CD14-positive monocyte (primary cell): Measurements from ENCODE around the gene PRAME. TPM values are rescaled to one million over a fixed set of nuclear protein-coding genes. Genes with fewer than 3 reads are reported as not detected.

Experiments used
- DNase-seq, 3 donors: peaks; one replicate each; pipeline ENCODE4 v3.0.0-alpha.2; 2011 to 2022
- H2AFZ ChIP-seq: 2 replicates; pipeline ENCODE4 v1.6.0; 2012; ENCODE audit warnings: mild to moderate bottlenecking, low read depth, low read length, inconsistent platforms; ENCODE audit not compliant: insufficient read depth, poor library complexity, severe bottlenecking
- H3K27ac ChIP-seq, 2 donors: 1 replicate in 1 of 2; 2 replicates in 1 of 2; pipeline ENCODE4 v1.5.1; 2012 to 2013; ENCODE audit warnings: low read length in 2 of 2, control low read depth in 1 of 2, inconsistent platforms in 1 of 2, low read depth in 1 of 2, mild to moderate bottlenecking in 1 of 2
- H3K27me3 ChIP-seq, 2 donors: one replicate each; pipeline versions ENCODE4 v1.6.0 to v1.6.1; 2011 to 2013; ENCODE audit warnings: low read length in 2 of 2; ENCODE audit not compliant: control insufficient read depth in 2 of 2, insufficient read depth in 2 of 2
- H3K36me3 ChIP-seq, 2 donors: replicated peaks in 1 of 2; 1 replicate in 1 of 2; 2 replicates in 1 of 2; pipeline versions ENCODE4 v1.5.1 to v1.6.1; 2012 to 2013; ENCODE audit warnings: low read length in 2 of 2, control low read depth in 1 of 2, inconsistent platforms in 1 of 2, mild to moderate bottlenecking in 1 of 2; ENCODE audit not compliant: insufficient read depth in 2 of 2, control insufficient read depth in 1 of 2
- H3K4me1 ChIP-seq, 2 donors: 1 replicate in 1 of 2; 2 replicates in 1 of 2; pipeline versions ENCODE4 v1.5.1 to v1.6.1; 2012 to 2013; ENCODE audit warnings: low read length in 2 of 2, control low read depth in 1 of 2, inconsistent platforms in 1 of 2, mild to moderate bottlenecking in 1 of 2, moderate library complexity in 1 of 2; ENCODE audit not compliant: insufficient read depth in 2 of 2, control insufficient read depth in 1 of 2
- H3K4me2 ChIP-seq: replicated peaks from 2 replicates; pipeline ENCODE3; 2012; ENCODE audit warnings: low read length, moderate library complexity, mild to moderate bottlenecking; ENCODE audit not compliant: poor library complexity, severe bottlenecking; ENCODE audit errors: extremely low read depth
- H3K4me3 ChIP-seq, 3 experiments: fragments of 200-600 bp in 1 of 3; sonication (generic) in 1 of 3; replicated peaks in 1 of 3; 1 replicate in 2 of 3; 2 replicates in 1 of 3; pipeline ENCODE4 v1.5.1; 2011 to 2013; ENCODE audit warnings: low read length in 3 of 3, mild to moderate bottlenecking in 3 of 3, control low read depth in 2 of 3, low read depth in 2 of 3, inconsistent platforms in 1 of 3, moderate library complexity in 1 of 3
- H3K79me2 ChIP-seq: 2 replicates; pipeline ENCODE4 v1.6.0; 2012; ENCODE audit warnings: mild to moderate bottlenecking, control low read depth, inconsistent platforms, low read length, moderate library complexity; ENCODE audit not compliant: insufficient read depth
- H3K9ac ChIP-seq: 2 replicates; pipeline ENCODE4 v1.6.0; 2017; ENCODE audit warnings: low read length, mild to moderate bottlenecking; ENCODE audit not compliant: insufficient read depth, poor library complexity, severe bottlenecking
- H3K9me3 ChIP-seq, 2 donors: replicated peaks in 1 of 2; 1 replicate in 1 of 2; 2 replicates in 1 of 2; pipeline versions ENCODE4 v1.5.1 to v1.6.1; 2012 to 2013; ENCODE audit warnings: low read length in 2 of 2, control low read depth in 1 of 2; ENCODE audit not compliant: control insufficient read depth in 1 of 2, insufficient read depth in 1 of 2
- H4K20me1 ChIP-seq: 2 replicates; pipeline ENCODE4 v1.6.0; 2012; ENCODE audit warnings: mild to moderate bottlenecking, low read length, control low read depth, moderate library complexity; ENCODE audit not compliant: insufficient read depth
- H3K27ac Mint-ChIP-seq, 7 donors: one replicate each; pipeline ENCODE4 v1.8.0; 2020; ENCODE audit warnings: mild to moderate bottlenecking in 7 of 7, mixed read lengths in 7 of 7, moderate library complexity in 6 of 7, inconsistent platforms in 2 of 7
- H3K27me3 Mint-ChIP-seq, 3 donors: one replicate each; pipeline ENCODE4 v1.8.0; 2021 to 2022; ENCODE audit warnings: low read depth in 3 of 3, mild to moderate bottlenecking in 3 of 3, mixed read lengths in 3 of 3, moderate library complexity in 3 of 3, inconsistent platforms in 1 of 3
- H3K36me3 Mint-ChIP-seq, 2 donors: one replicate each; pipeline ENCODE4 v1.8.0; 2020; ENCODE audit warnings: mixed read lengths in 2 of 2, inconsistent platforms in 1 of 2, mild to moderate bottlenecking in 1 of 2
- H3K4me1 Mint-ChIP-seq: one replicate; pipeline ENCODE4 v1.8.0; 2020; ENCODE audit warnings: mild to moderate bottlenecking, mixed read lengths
- H3K4me3 Mint-ChIP-seq, 2 donors: one replicate each; pipeline ENCODE4 v1.8.0; 2020; ENCODE audit warnings: mild to moderate bottlenecking in 2 of 2, mixed read lengths in 2 of 2, moderate library complexity in 1 of 2
- H3K9me3 Mint-ChIP-seq, 7 donors: one replicate each; pipeline ENCODE4 v1.8.0; 2020 to 2022; ENCODE audit warnings: mixed read lengths in 7 of 7, mild to moderate bottlenecking in 6 of 7, moderate library complexity in 6 of 7, inconsistent platforms in 2 of 7
- WGBS: methylation state at CpG from one replicate; pipeline ENCODE4 v1.1.5; 2013; ENCODE audit warnings: missing lambda C conversion rate; ENCODE audit not compliant: insufficient coverage; 5-methylcytosine and 5-hydroxymethylcytosine counted together
- intact Hi-C, 2 donors: fragments of 100-400 bp; cut with micrococcal nuclease; formaldehyde crosslinking; loops; one replicate each; pipeline versions ENCODE4 v1.15.0 to v1.15.1; 2023
- polyA plus RNA-seq, 3 donors: library from polyadenylated mRNA; depleted of rRNA in 1 of 3; unstranded in 2 of 3; stranded (reverse) in 1 of 3; fragments of 300-500 nt in 2 of 3; fragments of >200 nt in 1 of 3; fragmentation: Illumina TruSeq in 2 of 3; gene quantifications; 1 replicate in 2 of 3; 2 replicates in 1 of 3; pipeline ENCODE4 v1.2.3, GENCODE V29; 2012 to 2021
- TF ChIP-seq, protein P1 (sequence below): fragments of 200-600 bp; IDR thresholded peaks from one replicate; pipeline ENCODE4 v1.8.0; 2022; ENCODE audit warnings: antibody characterized with exemption, mild to moderate bottlenecking

The PRAME gene
- polyA plus RNA-seq, 3 donors, result not detected

DNA sequence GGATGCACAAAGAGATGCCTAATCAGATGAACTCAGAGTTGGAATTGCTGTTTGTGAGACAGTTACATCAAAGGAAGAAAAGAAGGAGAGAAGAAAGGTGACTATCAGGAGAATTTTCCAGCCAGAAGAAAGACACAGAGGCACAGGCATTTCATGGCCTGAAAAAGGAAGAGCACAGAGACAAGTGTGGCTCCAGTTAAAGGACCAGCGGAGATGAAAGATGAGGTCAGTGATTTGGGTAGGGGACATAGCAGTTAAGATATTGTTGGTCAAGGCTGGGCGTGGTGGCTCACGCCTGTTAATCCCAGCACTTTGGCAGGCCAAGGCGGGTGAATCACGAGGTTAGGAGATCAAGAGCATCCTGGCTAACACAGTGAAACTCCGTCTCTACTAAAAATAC is 35.6 kb downstream of the PRAME start:
- Mint-ChIP-seq H3K36me3 (no peaks in the 10 kb centered on the region), H3K4me1 (peaks cover 12% of the 10 kb centered on the region), H3K9me3 (peaks cover 0 to 6% (median 0%) of the 10 kb centered on the region in 7 donors), H3K27me3 (peaks cover 2 to 4% (median 2%) of the 10 kb centered on the region in 3 donors), H3K4me3 (no peak overlapping the region), H3K27ac (no peak overlapping the region)
- Histone ChIP-seq H3K27me3 (no peaks in the 10 kb centered on the region), H3K27ac (no peak overlapping the region), H3K4me2 (no peak overlapping the region), H3K9ac (no peak overlapping the region), H3K4me1 (peaks cover 11 to 15% of the 10 kb centered on the region in 2 donors), H4K20me1 (no peaks in the 10 kb centered on the region), H3K36me3 (no peaks in the 10 kb centered on the region), H3K4me3 (no peak overlapping the region), H3K79me2 (no peaks in the 10 kb centered on the region), H3K9me3 (no peaks in the 10 kb centered on the region), H2AFZ (no peak overlapping the region)
- TF ChIP-seq, protein P1, sequence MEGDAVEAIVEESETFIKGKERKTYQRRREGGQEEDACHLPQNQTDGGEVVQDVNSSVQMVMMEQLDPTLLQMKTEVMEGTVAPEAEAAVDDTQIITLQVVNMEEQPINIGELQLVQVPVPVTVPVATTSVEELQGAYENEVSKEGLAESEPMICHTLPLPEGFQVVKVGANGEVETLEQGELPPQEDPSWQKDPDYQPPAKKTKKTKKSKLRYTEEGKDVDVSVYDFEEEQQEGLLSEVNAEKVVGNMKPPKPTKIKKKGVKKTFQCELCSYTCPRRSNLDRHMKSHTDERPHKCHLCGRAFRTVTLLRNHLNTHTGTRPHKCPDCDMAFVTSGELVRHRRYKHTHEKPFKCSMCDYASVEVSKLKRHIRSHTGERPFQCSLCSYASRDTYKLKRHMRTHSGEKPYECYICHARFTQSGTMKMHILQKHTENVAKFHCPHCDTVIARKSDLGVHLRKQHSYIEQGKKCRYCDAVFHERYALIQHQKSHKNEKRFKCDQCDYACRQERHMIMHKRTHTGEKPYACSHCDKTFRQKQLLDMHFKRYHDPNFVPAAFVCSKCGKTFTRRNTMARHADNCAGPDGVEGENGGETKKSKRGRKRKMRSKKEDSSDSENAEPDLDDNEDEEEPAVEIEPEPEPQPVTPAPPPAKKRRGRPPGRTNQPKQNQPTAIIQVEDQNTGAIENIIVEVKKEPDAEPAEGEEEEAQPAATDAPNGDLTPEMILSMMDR, result no peak
- no peak for DNase-seq
- WGBS, result 100% methylated on average over 2 of the region's 6 CpGs
- intact Hi-C loops, result no loop called here

GRCh38 chr22:22521631-22522030 is 37.4 kb downstream of the PRAME start:
- TF ChIP-seq, protein P1, result no peak
- Histone ChIP-seq H3K36me3 (no peaks in the 10 kb centered on the region), H2AFZ (no peak overlapping the region), H3K27me3 (no peaks in the 10 kb centered on the region), H3K9ac (no peak overlapping the region), H3K4me3 (no peak overlapping the region), H3K9me3 (no peaks in the 10 kb centered on the region), H3K4me1 (peaks cover 11 to 15% of the 10 kb centered on the region in 2 donors), H3K79me2 (no peaks in the 10 kb centered on the region), H4K20me1 (no peaks in the 10 kb centered on the region), H3K27ac (no peak overlapping the region), H3K4me2 (no peak overlapping the region)
- Mint-ChIP-seq H3K27ac (no peak overlapping the region), H3K4me3 (no peak overlapping the region), H3K27me3 (peaks cover 2 to 5% (median 4%) of the 10 kb centered on the region in 3 donors), H3K9me3 (peaks cover 0 to 1% (median 0%) of the 10 kb centered on the region in 7 donors), H3K4me1 (peaks cover 12% of the 10 kb centered on the region), H3K36me3 (no peaks in the 10 kb centered on the region)
- WGBS, result 100% methylated on average over 4 of the region's 8 CpGs
- intact Hi-C loops, result no loop called here
- no peak for DNase-seq
